H9 (cell line): Measurements from ENCODE around the gene MAGI3. TPM values are rescaled to one million over a fixed set of nuclear protein-coding genes. Genes with fewer than 3 reads are reported as not detected.
"Not testable (repeated sequence)": the region's sequence is repeated elsewhere in the genome, so short reads cannot be mapped to it uniquely, and the experiment has no call there.

Experiments
- DNase-seq: peaks from one replicate; pipeline ENCODE4 v3.0.0-alpha.2; 2017
- H2AFZ ChIP-seq: one replicate; pipeline ENCODE4 v1.6.1; 2013; ENCODE audit warnings: mild to moderate bottlenecking, low read length, control low read depth, moderate library complexity
- H2AK5ac ChIP-seq: 2 replicates; pipeline ENCODE4 v1.6.1; 2013; ENCODE audit warnings: low read length, control low read depth, mixed read lengths; ENCODE audit not compliant: insufficient read length
- H2BK120ac ChIP-seq: one replicate; pipeline ENCODE4 v1.6.1; 2013; ENCODE audit warnings: low read depth, mild to moderate bottlenecking, low read length, control low read depth, inconsistent platforms; ENCODE audit not compliant: poor library complexity, severe bottlenecking
- H2BK12ac ChIP-seq: 2 replicates; pipeline ENCODE4 v1.6.1; 2013; ENCODE audit warnings: low read length, control low read depth, mixed read lengths, low read depth; ENCODE audit not compliant: insufficient read length
- H2BK15ac ChIP-seq: 2 replicates; pipeline ENCODE4 v1.6.1; 2013; ENCODE audit warnings: low read depth, low read length, control low read depth
- H2BK20ac ChIP-seq: one replicate; pipeline ENCODE4 v1.6.1; 2013; ENCODE audit warnings: low read depth, mild to moderate bottlenecking, low read length, control low read depth, inconsistent platforms; ENCODE audit not compliant: poor library complexity, severe bottlenecking
- H2BK5ac ChIP-seq: 2 replicates; pipeline ENCODE4 v1.6.1; 2013; ENCODE audit warnings: low read length, control low read depth, mixed read lengths; ENCODE audit not compliant: insufficient read length
- H3K14ac ChIP-seq: 2 replicates; pipeline ENCODE4 v1.6.1; 2013; ENCODE audit warnings: low read length, control low read depth; ENCODE audit not compliant: insufficient read depth
- H3K18ac ChIP-seq: 2 replicates; pipeline ENCODE4 v1.6.1; 2013; ENCODE audit warnings: low read depth, mild to moderate bottlenecking, mixed read lengths, low read length, control low read depth; ENCODE audit not compliant: insufficient read length
- H3K23ac ChIP-seq: 2 replicates; pipeline ENCODE4 v1.6.1; 2013; ENCODE audit warnings: low read length, control low read depth, mixed read lengths, low read depth; ENCODE audit not compliant: insufficient read length
- H3K23me2 ChIP-seq: 2 replicates; pipeline ENCODE4 v1.6.1; 2013; ENCODE audit warnings: low read depth, mild to moderate bottlenecking, mixed read lengths, low read length, control low read depth; ENCODE audit not compliant: insufficient read length, poor library complexity, severe bottlenecking
- H3K27ac ChIP-seq: 2 replicates; pipeline ENCODE4 v1.5.1; 2013; ENCODE audit warnings: low read length, control low read depth, mixed read lengths, low read depth; ENCODE audit not compliant: insufficient read length
- H3K27me3 ChIP-seq: 2 replicates; pipeline ENCODE4 v1.6.1; 2013; ENCODE audit warnings: low read length, control low read depth, inconsistent platforms; ENCODE audit not compliant: insufficient read depth
- H3K4ac ChIP-seq: 2 replicates; pipeline ENCODE4 v1.6.1; 2013; ENCODE audit warnings: low read depth, mild to moderate bottlenecking, control low read depth, inconsistent platforms, low read length, moderate library complexity
- H3K4me1 ChIP-seq: 2 replicates; pipeline ENCODE4 v1.6.1; 2013; ENCODE audit warnings: low read length, control low read depth, inconsistent platforms; ENCODE audit not compliant: insufficient read depth
- H3K4me2 ChIP-seq: 2 replicates; pipeline ENCODE4 v1.6.1; 2013; ENCODE audit warnings: low read length, control low read depth, mixed read lengths; ENCODE audit not compliant: insufficient read length, insufficient read depth
- H3K56ac ChIP-seq: 2 replicates; pipeline ENCODE4 v1.6.1; 2013; ENCODE audit warnings: low read depth, mild to moderate bottlenecking, mixed read lengths, low read length, control low read depth; ENCODE audit not compliant: insufficient read length
- H3K79me1 ChIP-seq: 2 replicates; pipeline ENCODE4 v1.6.1; 2013; ENCODE audit warnings: low read depth, mild to moderate bottlenecking, moderate library complexity, low read length, control low read depth, inconsistent platforms; ENCODE audit not compliant: insufficient read depth, poor library complexity, severe bottlenecking
- H3K79me2 ChIP-seq: 2 replicates; pipeline ENCODE4 v1.6.1; 2013; ENCODE audit warnings: low read length, control low read depth, inconsistent platforms; ENCODE audit not compliant: insufficient read depth
- H3K9ac ChIP-seq: 2 replicates; pipeline ENCODE4 v1.6.1; 2013; ENCODE audit warnings: low read length, control low read depth, mixed read lengths; ENCODE audit not compliant: insufficient read length; ENCODE audit errors: extremely low read depth
- H3K9me3 ChIP-seq: one replicate; pipeline ENCODE4 v1.6.1; 2013; ENCODE audit warnings: low read depth, low read length, inconsistent platforms; ENCODE audit not compliant: control insufficient read depth
- H3T11ph ChIP-seq: one replicate; pipeline ENCODE4 v1.6.1; 2013; ENCODE audit warnings: mild to moderate bottlenecking, low read length, control low read depth, inconsistent platforms
- H4K20me1 ChIP-seq: one replicate; pipeline ENCODE4 v1.6.1; 2013; ENCODE audit not compliant: control insufficient read depth, insufficient read length, insufficient read depth
- H4K5ac ChIP-seq: 2 replicates; pipeline ENCODE4 v1.6.1; 2013; ENCODE audit warnings: low read depth, mild to moderate bottlenecking, mixed read lengths, low read length, control low read depth; ENCODE audit not compliant: insufficient read length
- H4K8ac ChIP-seq: replicated peaks from 2 replicates; pipeline ENCODE4 v1.6.1; 2013; ENCODE audit warnings: low read length, control low read depth, mixed read lengths, low read depth; ENCODE audit not compliant: insufficient read length
- H4K91ac ChIP-seq: 2 replicates; pipeline ENCODE4 v1.6.1; 2013; ENCODE audit warnings: low read depth, mild to moderate bottlenecking, moderate library complexity, mixed read lengths, low read length, control low read depth; ENCODE audit not compliant: insufficient read length
- H3K27ac Mint-ChIP-seq, 3 experiments: 2 replicates in 2 of 3; 3 replicates in 1 of 3; pipeline ENCODE4 v1.8.0; 2020 to 2021; ENCODE audit warnings: mixed read lengths in 3 of 3, mild to moderate bottlenecking in 1 of 3, moderate library complexity in 1 of 3
- H3K27me3 Mint-ChIP-seq: 2 replicates; pipeline ENCODE4 v1.8.0; 2021; ENCODE audit warnings: low read depth, mild to moderate bottlenecking, moderate library complexity, mixed read lengths
- H3K36me3 Mint-ChIP-seq, 3 experiments: 2 replicates in 2 of 3; 3 replicates in 1 of 3; pipeline ENCODE4 v1.8.0; 2020 to 2021; ENCODE audit warnings: low read depth in 3 of 3, mixed read lengths in 3 of 3; ENCODE audit not compliant: insufficient read depth in 1 of 3
- H3K4me1 Mint-ChIP-seq, 2 experiments: 2 replicates each; pipeline ENCODE4 v1.8.0; 2020; ENCODE audit warnings: mixed read lengths in 2 of 2
- H3K4me3 Mint-ChIP-seq, 2 experiments: 2 replicates in 1 of 2; 3 replicates in 1 of 2; pipeline ENCODE4 v1.8.0; 2020 to 2021; ENCODE audit warnings: mild to moderate bottlenecking in 2 of 2, mixed read lengths in 2 of 2, moderate library complexity in 1 of 2
- H3K9me3 Mint-ChIP-seq, 2 experiments: 2 replicates in 1 of 2; 3 replicates in 1 of 2; pipeline ENCODE4 v1.8.0; 2020; ENCODE audit warnings: mild to moderate bottlenecking in 2 of 2, mixed read lengths in 2 of 2, moderate library complexity in 1 of 2
- WGBS: extraction: QIAGEN DNeasy Blood & Tissue Kit; methylation state at CpG from one replicate; pipeline ENCODE4 v1.1.7; 2013; ENCODE audit warnings: missing lambda C conversion rate, low lambda C conversion rate, mixed read lengths; ENCODE audit not compliant: insufficient read length; ENCODE audit errors: extremely low coverage; 5-methylcytosine and 5-hydroxymethylcytosine counted together
- total RNA-seq: library from RNA; stranded (reverse); gene quantifications from 2 replicates; pipeline ENCODE4 v1.2.1, GENCODE V29; 2021

Gene MAGI3
- total RNA-seq, 1 experiment from 2014 or later, result 8.2 TPM

- H3K4me1 Mint-ChIP-seq, H2AK5ac ChIP-seq, H3K56ac ChIP-seq, H3K27me3 Mint-ChIP-seq, H3K79me1 ChIP-seq, DNase-seq, H3K4me1 ChIP-seq, H3K27ac Mint-ChIP-seq, H2AFZ ChIP-seq, H2BK12ac ChIP-seq, H3K27me3 ChIP-seq, H2BK20ac ChIP-seq, H3K9ac ChIP-seq, H2BK5ac ChIP-seq, H3K9me3 ChIP-seq, H2BK120ac ChIP-seq, H3K4me2 ChIP-seq, H3K27ac ChIP-seq, H3T11ph ChIP-seq, H4K20me1 ChIP-seq, H3K4me3 Mint-ChIP-seq, H3K23me2 ChIP-seq, H3K79me2 ChIP-seq, H3K23ac ChIP-seq, H4K5ac ChIP-seq, H3K4ac ChIP-seq, H4K8ac ChIP-seq, H4K91ac ChIP-seq, H3K14ac ChIP-seq, H3K18ac ChIP-seq, H2BK15ac ChIP-seq: not testable (repeated sequence)
- Mint-ChIP-seq H3K36me3 (peaks cover 70 to 82% (median 80%) of the 10 kb centered on the region in 3 experiments), H3K9me3 (peaks cover 54% of the 10 kb centered on the region in 2 experiments)
- WGBS, result no CpG with 5 or more reads among the region's 5 CpGs
Observed at GRCh38 chr1:113718621-113719020, 328.3 kb downstream of the MAGI3 start.
